Prostate gland (tissue), 2 donors: ENCODE results near the gene HIPK1. TPM values are rescaled to one million over a fixed set of nuclear protein-coding genes. Genes with fewer than 3 reads are reported as not detected.

ENCODE experiments used
- DNase-seq: peaks from one replicate; pipeline ENCODE4 v3.0.0-alpha.2; 2019; ENCODE audit warnings: low spot score
- H3K27ac ChIP-seq, 2 donors: fragments of 200-600 bp; sonication (generic); 2 replicates each; pipeline ENCODE4 v1.5.1; 2017 to 2019
- H3K27me3 ChIP-seq: fragments of 200-600 bp; sonication (generic); replicated peaks from 2 replicates; pipeline ENCODE4 v1.5.1; 2019; ENCODE audit not compliant: insufficient read depth
- H3K36me3 ChIP-seq, 2 donors: fragments of 200-600 bp; sonication (generic); 1 replicate in 1 of 2; 2 replicates in 1 of 2; pipeline versions ENCODE4 v1.5.1 to v1.8.1; 2017 to 2019
- H3K4me1 ChIP-seq: fragments of 200-600 bp; sonication (generic); replicated peaks from 2 replicates; pipeline ENCODE4 v1.5.1; 2019
- H3K4me3 ChIP-seq, 2 donors: fragments of 200-600 bp; sonication (generic); 2 replicates each; pipeline ENCODE4 v1.5.1; 2017 to 2019
- H3K9me3 ChIP-seq: fragments of 200-600 bp; sonication (generic); 2 replicates; pipeline ENCODE4 v1.5.1; 2017
- CTCF ChIP-seq, 4 experiments: fragments of 200-600 bp in 2 of 4; fragments of 450-650 bp in 2 of 4; sonication (generic) in 2 of 4; IDR thresholded peaks; 1 replicate in 3 of 4; 2 replicates in 1 of 4; pipeline ENCODE4 v1.5.1; 2016 to 2019; ENCODE audit warnings: antibody characterized with exemption in 4 of 4, mild to moderate bottlenecking in 2 of 4, moderate library complexity in 2 of 4
- POLR2A ChIP-seq: fragments of 450-650 bp; IDR thresholded peaks from one replicate; pipeline ENCODE4 v1.6.1; 2016; ENCODE audit warnings: antibody characterized with exemption, mild to moderate bottlenecking
- POLR2AphosphoS5 ChIP-seq: sonication (generic); formaldehyde crosslinking; IDR thresholded peaks from one replicate; pipeline ENCODE4 v1.6.1; 2017; ENCODE audit warnings: antibody characterized with exemption
- WGBS: methylation state at CpG from one replicate; pipeline ENCODE4 v1.1.5; 2018; 5-methylcytosine and 5-hydroxymethylcytosine counted together
- intact Hi-C: fragments of 100-400 bp; cut with DNase I; formaldehyde crosslinking; loops from one replicate; pipeline ENCODE4 v1.14.2; 2022
- total RNA-seq, 2 donors: library from RNA; depleted of rRNA; stranded (reverse); fragments of >200 nt; gene quantifications; one replicate each; pipeline ENCODE4 v1.1.0, GENCODE V29; 2016

The HIPK1 gene
- total RNA-seq, 2 donors from 2014 or later, result 43.5 to 76.3 TPM

GRCh38 chr1:113903501-113904292 is 25.4 kb upstream of the HIPK1 start:
- H3K4me3 ChIP-seq, result peak overlapping the region; percentile 48 to 55
- H3K4me1 ChIP-seq, result no peaks in the 10 kb centered on the region
- H3K36me3 ChIP-seq, result no peaks in the 10 kb centered on the region
- H3K27me3 ChIP-seq, result no peaks in the 10 kb centered on the region
- peak overlapping the region; percentile 86 for H3K27ac ChIP-seq
- H3K9me3 ChIP-seq, result no peaks in the 10 kb centered on the region
- no peak for TF ChIP-seq POLR2AphosphoS5
- TF ChIP-seq CTCF (IDR thresholded peaks at IDR 0.05), result no peak
- TF ChIP-seq POLR2A, result no peak
- no peak for DNase-seq
- intact Hi-C loops, result loop anchor here (5.0 to 10.0 kb wide), 2 partner anchors 66 to 759 kb away; no protein-coding TSS in a partner anchor
- WGBS, result 21% methylated on average over 7 of the region's 7 CpGs

GRCh38 chr1:113904293-113904673 is 24.8 kb upstream of the HIPK1 start:
- Histone ChIP-seq H3K9me3 (no peaks in the 10 kb centered on the region), H3K27me3 (no peaks in the 10 kb centered on the region), H3K4me3 (peak overlapping the region; percentile 48 to 55), H3K4me1 (no peaks in the 10 kb centered on the region), H3K36me3 (no peaks in the 10 kb centered on the region), H3K27ac (peak overlapping the region; percentile 86)
- WGBS, result under 1% methylated on average over 11 of the region's 11 CpGs
- intact Hi-C loops, result loop anchor here (5.0 to 10.0 kb wide), 2 partner anchors 67 to 759 kb away; no protein-coding TSS in a partner anchor
- no peak for DNase-seq
- TF ChIP-seq POLR2AphosphoS5, result no peak
- TF ChIP-seq CTCF (IDR thresholded peaks at IDR 0.05), result no peak
- no peak for TF ChIP-seq POLR2A

GRCh38 chr1:113904674-113905434 is 24.3 kb upstream of the HIPK1 start, which contains the start of the genes AP4B1 and DCLRE1B:
TSS of gene AP4B1 (minus strand) at chr1:113904799. CDS start at chr1:113904717, 82 bp downstream.
TSS of gene DCLRE1B (plus strand) at chr1:113905326. CDS start at chr1:113905587, 261 bp downstream.
- intact Hi-C loops, result loop anchor here (1.0 to 10.0 kb wide), 3 partner anchors 24 to 760 kb away; partner anchors contain the start of gene HIPK1

GRCh38 chr1:113905435-113905861 is 23.7 kb upstream of the HIPK1 start:
- H3K27me3 ChIP-seq, result no peaks in the 10 kb centered on the region
- H3K4me3 ChIP-seq, result peak overlapping the region; percentile 48 to 55
- intact Hi-C loops, result loop anchor here (1.0 to 10.0 kb wide), 2 partner anchors 24 to 761 kb away; partner anchors contain the start of gene HIPK1
- H3K4me1 ChIP-seq, result no peaks in the 10 kb centered on the region
- WGBS, result 0% methylated on average over 17 of the region's 17 CpGs
- TF ChIP-seq POLR2A, result no peak
- no peak for TF ChIP-seq POLR2AphosphoS5
- TF ChIP-seq CTCF (IDR thresholded peaks at IDR 0.05), result no peak
- peak overlapping the region; percentile 86 for H3K27ac ChIP-seq
- H3K9me3 ChIP-seq, result no peaks in the 10 kb centered on the region
- peak; percentile 20 for DNase-seq
- H3K36me3 ChIP-seq, result no peaks in the 10 kb centered on the region

More at GRCh38 chr1:113904674-113905434, 24.3 kb upstream of the HIPK1 start, which contains the start of the genes AP4B1 and DCLRE1B:
- under 1% methylated on average over 67 of the region's 67 CpGs for WGBS
- Histone ChIP-seq H3K4me3 (peak within 1 kb of the TSS; percentile 48 to 55), H3K27me3 (no peaks in the 10 kb centered on the region), H3K4me1 (no peaks in the 10 kb centered on the region), H3K27ac (peak within 1 kb of the TSS; percentile 86), H3K9me3 (no peaks in the 10 kb centered on the region), H3K36me3 (no peaks in the 10 kb centered on the region)
- DNase-seq, result peak; percentile 98
- TF ChIP-seq POLR2AphosphoS5 (peak; percentile 96), POLR2A (peak; percentile 50), CTCF (IDR thresholded peaks at IDR 0.05) (peak; percentile 62 to 93 (median 86))
